Measurements from ENCODE around the gene GDI1.
A peak's percentile ranks its signal among the peaks of the same experiment; 100 is the strongest.

Gene GDI1

DNA sequence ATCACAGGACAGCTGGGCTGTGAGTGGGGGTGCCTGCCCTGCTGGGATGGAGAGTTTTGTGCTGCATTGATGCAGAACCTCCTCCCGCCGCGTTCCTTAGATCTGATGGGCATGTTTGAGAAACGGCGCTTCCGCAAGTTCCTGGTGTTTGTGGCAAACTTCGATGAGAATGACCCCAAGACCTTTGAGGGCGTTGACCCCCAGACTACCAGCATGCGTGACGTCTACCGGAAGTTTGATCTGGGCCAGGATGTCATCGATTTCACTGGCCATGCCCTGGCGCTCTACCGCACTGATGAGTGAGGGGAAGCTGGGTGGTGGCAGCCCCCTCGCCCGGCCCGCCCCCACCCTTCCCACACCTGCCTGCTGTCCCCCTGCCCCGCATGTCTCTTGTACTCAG, 2.9 kb downstream of the GDI1 start:
- no peak for DNase-seq

- DNase-seq: no peak
These were observed 3.8 kb downstream of the GDI1 start for GRCh38 chrX:154440623-154441357.

DNA sequence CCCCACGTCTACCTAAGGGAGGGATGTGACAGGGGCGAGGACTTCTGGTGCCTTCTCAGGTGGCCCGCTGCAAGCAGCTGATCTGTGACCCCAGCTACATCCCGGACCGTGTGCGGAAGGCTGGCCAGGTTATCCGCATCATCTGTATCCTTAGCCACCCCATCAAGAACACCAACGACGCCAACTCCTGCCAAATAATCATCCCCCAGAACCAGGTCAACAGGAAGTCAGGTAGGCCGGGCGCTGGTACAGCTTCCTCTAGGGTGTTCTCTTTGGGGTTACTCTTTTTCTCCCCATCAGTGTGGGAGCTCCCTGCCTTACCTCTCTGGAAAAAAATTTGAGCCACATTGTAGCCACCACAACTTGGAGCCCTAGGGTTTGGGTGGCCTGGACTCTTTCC, 4.6 kb downstream of the GDI1 start:
- no peak for DNase-seq

GRCh38 chrX:154441984-154442707, 5.2 kb downstream of the GDI1 start:
- no peak for DNase-seq

DNA sequence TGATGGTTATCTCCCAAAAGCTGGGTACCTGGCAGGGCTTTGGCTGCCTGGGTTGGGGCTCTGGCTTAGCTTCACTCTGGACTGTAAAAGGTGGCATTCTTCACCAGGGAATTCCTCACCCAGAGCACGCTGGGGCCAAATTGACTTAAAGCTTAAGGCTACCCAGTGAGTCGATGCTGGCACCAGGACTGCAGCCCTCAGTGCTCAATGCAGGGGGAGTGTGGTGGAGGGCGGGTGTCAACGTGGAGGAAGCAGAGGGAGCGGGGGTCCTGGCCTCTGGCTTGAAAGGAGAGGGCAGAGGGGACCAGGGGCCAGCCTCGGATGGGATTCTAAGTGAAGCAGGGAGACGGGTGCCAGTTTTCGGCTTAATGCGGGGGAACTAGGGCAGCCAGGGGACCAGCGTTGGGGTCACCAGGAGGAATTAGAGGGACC, 6.5 kb downstream of the GDI1 start:
- no peak for DNase-seq

- DNase-seq: peak; percentile 48
These were observed 7.2 kb downstream of the GDI1 start, which contains the start of gene FAM50A for GRCh38 chrX:154443992-154444754. Gene FAM50A (plus strand): TSS chrX:154444141. CDS start chrX:154444236, 95 bp downstream.

- DNase-seq: no peak
These were observed 7.8 kb downstream of the GDI1 start for GRCh38 chrX:154444755-154445246.

- no peak for DNase-seq
These were observed 8.8 kb downstream of the GDI1 start for GRCh38 chrX:154445776-154446175.

DNA sequence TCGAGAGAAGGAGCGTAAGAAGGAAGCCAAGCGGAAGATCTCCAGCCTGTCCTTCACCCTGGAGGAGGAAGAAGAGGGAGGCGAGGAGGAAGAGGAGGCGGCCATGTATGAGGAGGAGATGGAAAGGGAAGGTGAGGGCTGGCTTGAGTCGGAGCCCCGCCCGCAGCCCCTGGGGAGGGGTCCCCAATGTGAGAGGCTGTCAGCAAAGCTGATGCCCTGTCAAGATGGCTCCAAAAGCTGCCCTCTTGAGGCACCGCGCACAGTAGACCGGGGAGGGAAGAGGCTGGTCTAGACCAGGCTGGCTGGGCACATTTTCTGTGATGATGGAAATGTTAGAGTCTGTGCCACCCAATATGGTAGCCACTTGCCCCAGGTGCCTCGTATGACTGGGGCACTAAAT, 9.5 kb downstream of the GDI1 start:
- no peak for DNase-seq

DNA sequence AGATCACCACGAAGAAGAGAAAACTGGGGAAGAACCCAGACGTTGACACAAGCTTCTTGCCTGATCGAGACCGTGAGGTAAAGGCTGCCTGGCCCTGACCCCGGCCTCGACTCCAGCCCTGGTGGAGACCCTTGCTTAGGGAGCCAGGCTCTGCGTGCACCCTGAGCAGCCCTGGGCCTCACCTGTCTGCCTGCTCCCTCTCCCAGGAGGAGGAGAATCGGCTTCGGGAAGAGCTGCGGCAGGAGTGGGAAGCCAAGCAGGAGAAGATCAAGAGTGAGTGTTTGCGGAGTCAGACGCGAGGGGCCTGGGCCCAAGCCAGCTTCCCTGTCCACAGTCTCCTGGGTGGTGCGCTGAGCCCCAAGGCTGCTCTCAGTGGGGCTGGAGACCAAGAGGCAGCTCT, 11.5 kb downstream of the GDI1 start:
- no peak for DNase-seq

DNA sequence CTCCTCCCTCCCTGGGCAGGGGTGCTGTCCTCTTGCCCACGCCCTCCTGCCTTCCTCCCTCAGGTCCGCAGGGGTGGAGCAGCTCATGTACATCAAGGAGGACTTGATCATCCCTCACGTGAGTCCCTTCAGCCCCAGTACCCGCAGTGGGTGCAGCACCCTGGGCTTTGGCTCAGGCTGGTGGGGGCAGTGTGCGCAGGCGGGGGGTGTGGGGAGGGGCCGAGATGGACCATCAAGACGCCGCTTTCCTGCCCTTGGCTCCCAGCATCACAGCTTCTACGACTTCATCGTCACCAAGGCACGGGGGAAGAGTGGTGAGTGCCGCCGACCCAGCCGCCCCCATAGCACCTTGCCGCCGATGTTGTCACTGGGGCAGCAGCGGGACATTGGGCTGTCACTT, 12.7 kb downstream of the GDI1 start:
- no peak for DNase-seq

DNA sequence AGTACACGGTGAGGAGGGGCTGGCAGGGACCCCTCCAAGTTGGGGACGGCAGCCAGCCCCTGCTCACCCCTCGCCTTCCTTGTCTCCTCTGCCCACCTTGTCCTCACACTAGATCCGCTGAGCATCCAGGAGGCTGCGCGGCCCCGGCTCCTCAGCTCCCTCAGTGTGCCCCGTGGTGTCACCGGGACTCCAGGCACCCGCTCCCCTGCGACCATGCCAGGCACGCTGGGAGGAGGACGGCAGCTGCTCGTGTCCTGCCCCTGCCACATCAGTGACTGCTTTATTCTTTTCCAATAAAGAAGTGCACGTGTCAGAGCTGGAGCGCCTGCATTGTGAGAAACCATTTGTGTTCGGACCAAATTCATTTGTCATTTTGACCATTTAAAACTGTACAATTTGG, 13.4 kb downstream of the GDI1 start:
- DNase-seq: no peak

DNA sequence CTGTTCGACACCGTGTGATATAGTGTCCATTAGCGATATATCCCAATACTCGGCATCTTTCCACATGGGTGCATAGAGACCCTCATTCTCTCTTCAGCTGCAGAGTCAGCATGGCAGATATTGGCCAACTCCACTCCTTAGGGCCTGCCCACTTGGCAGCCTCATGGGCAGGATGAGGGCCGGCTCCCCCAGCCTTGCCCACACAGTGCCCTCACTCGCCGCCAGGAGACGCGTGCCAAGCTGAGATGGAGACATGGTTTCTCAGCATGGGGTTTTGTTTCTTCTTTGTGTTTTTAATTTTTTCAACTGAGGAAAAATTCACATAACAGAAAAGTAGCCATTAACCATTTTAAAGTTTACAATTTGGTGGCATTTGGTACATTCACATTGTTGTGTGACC, 15.9 kb downstream of the GDI1 start:
- DNase-seq: no peak

- no peak for DNase-seq
These were observed 20.6 kb downstream of the GDI1 start for GRCh38 chrX:154457491-154458115.

DNA sequence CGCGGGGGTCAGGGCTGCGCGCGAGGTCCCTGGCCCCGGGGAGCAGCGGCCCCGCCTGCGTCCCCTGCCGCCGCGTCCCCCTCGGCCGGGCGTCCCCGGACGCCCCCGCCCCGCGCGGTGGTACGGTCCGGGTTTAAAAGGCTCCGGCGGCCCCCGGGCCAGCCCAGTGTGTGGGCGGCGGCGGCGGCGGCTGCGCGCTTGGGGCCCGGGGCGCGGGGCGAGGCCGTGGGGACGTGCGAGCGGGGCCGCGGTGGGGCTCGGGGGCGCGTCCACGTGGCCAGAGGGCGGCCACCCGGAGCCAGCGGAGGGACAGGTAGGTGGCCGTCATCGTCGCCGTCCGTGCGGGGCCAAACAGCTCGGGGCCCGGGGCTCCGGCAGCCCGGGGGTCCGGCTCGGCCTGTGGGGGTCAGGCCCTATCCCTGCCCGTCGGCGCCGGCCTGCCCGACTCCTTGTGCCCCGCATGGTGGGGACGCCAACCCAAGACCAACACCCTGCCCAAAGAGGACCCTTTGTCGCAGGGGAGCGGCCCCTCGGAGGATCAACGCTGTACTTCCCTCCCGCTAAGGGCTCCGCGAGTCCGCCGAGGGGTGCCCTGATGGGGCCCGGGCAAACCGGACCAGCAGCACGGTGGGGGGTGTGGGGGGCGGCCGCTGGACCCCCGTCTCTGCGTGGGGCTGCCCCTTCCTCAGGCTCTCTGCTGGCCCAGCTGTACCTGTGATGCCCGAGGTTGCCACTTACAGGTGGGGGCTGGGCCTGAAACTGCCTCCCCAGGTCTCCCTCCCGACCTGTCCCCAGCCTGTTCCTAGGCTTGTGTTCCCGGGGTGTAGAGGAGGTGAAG, 21.4 kb downstream of the GDI1 start, which contains the start of gene PLXNA3:
Gene PLXNA3 (plus strand): TSS at position 166 of the 838 bp plus-strand sequence. CDS start 1,903 bp downstream, outside the sequence.
- DNase-seq: no peak

DNA sequence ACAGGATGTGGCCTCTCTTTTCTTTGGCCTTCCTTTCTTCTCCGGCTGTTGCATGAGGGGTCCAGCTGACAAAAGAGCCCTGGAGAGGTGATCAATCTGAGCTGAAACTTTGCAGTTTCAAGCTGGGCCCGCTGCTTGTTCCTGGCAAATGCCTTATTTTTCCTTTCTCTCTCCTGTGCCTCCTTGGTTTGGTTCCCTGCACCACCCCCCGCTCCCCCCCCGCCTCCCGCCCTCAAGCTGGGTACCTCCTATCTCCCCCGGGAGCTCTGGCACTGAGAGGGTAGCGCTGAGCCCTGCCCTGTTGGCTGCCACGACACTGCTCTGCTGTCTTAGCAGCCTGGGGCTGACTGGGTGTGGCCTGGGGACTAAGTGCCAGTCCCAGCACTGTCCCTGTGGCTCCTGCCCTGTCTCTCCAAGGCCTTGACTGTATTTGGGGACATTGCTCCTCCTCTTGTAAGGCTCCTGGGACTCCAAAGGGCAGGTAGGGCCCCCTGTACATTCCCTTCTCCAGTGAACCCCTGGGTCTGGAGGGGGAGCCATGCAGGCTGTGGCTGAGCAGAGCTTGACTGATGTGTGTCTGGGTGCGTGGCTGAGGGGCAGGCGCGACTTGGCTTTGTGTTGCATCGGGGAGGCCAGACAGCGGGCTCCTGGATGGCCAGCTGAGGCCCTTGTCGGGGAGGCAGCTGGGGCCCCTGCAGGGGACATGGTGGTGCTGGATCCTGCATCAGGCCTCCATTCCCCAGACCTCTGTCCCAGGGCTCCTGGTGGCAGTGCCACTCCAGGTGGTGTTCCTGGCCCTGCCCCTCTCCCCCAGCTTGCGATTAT, 22.2 kb downstream of the GDI1 start:
- no peak for DNase-seq

- no peak for DNase-seq
These were observed 22.9 kb downstream of the GDI1 start for GRCh38 chrX:154459832-154460231.

DNA sequence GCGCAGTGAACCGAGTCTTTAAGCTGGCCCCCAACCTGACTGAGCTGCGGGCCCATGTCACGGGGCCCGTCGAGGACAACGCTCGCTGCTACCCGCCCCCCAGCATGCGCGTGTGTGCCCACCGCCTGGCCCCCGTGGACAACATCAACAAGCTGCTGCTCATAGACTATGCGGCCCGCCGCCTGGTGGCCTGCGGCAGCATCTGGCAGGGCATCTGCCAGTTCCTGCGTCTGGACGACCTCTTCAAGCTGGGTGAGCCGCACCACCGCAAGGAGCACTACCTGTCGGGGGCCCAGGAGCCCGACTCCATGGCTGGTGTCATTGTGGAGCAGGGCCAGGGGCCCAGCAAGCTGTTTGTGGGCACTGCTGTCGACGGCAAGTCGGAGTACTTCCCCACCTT, 23.4 kb downstream of the GDI1 start:
- no peak for DNase-seq

- no peak for DNase-seq
These were observed 25.4 kb downstream of the GDI1 start for GRCh38 chrX:154462396-154462795.

GRCh38 chrX:154463611-154464220, 26.8 kb downstream of the GDI1 start:
- no peak for DNase-seq

All from NCI-H2107 (cell line).